GM19324 (cell line): Measurements from ENCODE around the gene LTA4H.
"Not testable (repeated sequence)": the region's sequence is repeated elsewhere in the genome, so short reads cannot be mapped to it uniquely, and the experiment has no call there.

Experiments
- ATAC-seq: cut with Tn5 transposase; IDR thresholded peaks from one replicate; pipeline ENCODE4 v1.9.1; 2021; ENCODE audit warnings: mild to moderate bottlenecking, moderate library complexity; ENCODE audit not compliant: unreplicated experiment, low FRiP score

LTA4H gene

GRCh38 chr12:96035283-96036236 is at the start of gene LTA4H:
Gene LTA4H (minus strand): TSS chr12:96035587. CDS start chr12:96035519, 68 bp downstream.
- ATAC-seq, result peak; percentile 95

- no peak for ATAC-seq
These were observed 49.2 kb upstream of the LTA4H start for GRCh38 chr12:96084624-96085023.

GRCh38 chr12:96083020-96083719 is 47.8 kb upstream of the LTA4H start:
- no peak for ATAC-seq

- no peak for ATAC-seq
These were observed 46.2 kb upstream of the LTA4H start for GRCh38 chr12:96081596-96081995.

- no peak for ATAC-seq
These were observed 43.1 kb upstream of the LTA4H start for GRCh38 chr12:96078231-96079135.

GRCh38 chr12:96077081-96077480 is 41.7 kb upstream of the LTA4H start:
- no peak for ATAC-seq

GRCh38 chr12:96075560-96075959 is 40.2 kb upstream of the LTA4H start:
- no peak for ATAC-seq

GRCh38 chr12:96073346-96074330 is 38.3 kb upstream of the LTA4H start:
- ATAC-seq, result no peak

- no peak for ATAC-seq
These were observed 35.4 kb upstream of the LTA4H start for GRCh38 chr12:96070670-96071279.

- no peak for ATAC-seq
These were observed 34.3 kb upstream of the LTA4H start for GRCh38 chr12:96069511-96070231.

GRCh38 chr12:96068636-96069035 is 33.2 kb upstream of the LTA4H start:
- no peak for ATAC-seq

GRCh38 chr12:96068111-96068510 is 32.7 kb upstream of the LTA4H start:
- ATAC-seq, result no peak

GRCh38 chr12:96065776-96066175 is 30.4 kb upstream of the LTA4H start:
- ATAC-seq, result not testable (repeated sequence)

GRCh38 chr12:96064966-96065365 is 29.6 kb upstream of the LTA4H start:
- ATAC-seq, result no peak

GRCh38 chr12:96064271-96064670 is 28.9 kb upstream of the LTA4H start:
- ATAC-seq, result no peak

- ATAC-seq, result no peak
These were observed 27.7 kb upstream of the LTA4H start for GRCh38 chr12:96063046-96063445.

- ATAC-seq, result peak; percentile 68
These were observed 26.6 kb upstream of the LTA4H start for GRCh38 chr12:96061864-96062453.

- ATAC-seq, result no peak
These were observed 25.9 kb upstream of the LTA4H start for GRCh38 chr12:96061323-96061722.
